ENCODE measurements around the gene DHX34.

The DHX34 gene

GRCh38 chr19:47414469-47414868, 65.4 kb downstream of the DHX34 start:
- no peaks in the 10 kb centered on the region for H3K4me1 ChIP-seq
- no peaks in the 10 kb centered on the region for H3K9me3 ChIP-seq (ENCODE audit: control insufficient read depth, low read length)
- no peak overlapping the region for H3K27ac ChIP-seq
- H3K4me2 ChIP-seq (ENCODE audit: low read length) = no peak overlapping the region
- no peaks in the 10 kb centered on the region for H3K79me2 ChIP-seq
- H3K4me3 ChIP-seq (ENCODE audit: low read depth, low read length) = no peak overlapping the region
- no peak for TF ChIP-seq CTCF (IDR thresholded peaks at IDR 0.05)
- H3K27me3 ChIP-seq (ENCODE audit: control insufficient read depth, insufficient read depth, low read length) = no peaks in the 10 kb centered on the region
- no peak overlapping the region for H3K9ac ChIP-seq
- H2AFZ ChIP-seq = no peak overlapping the region
- no peaks in the 10 kb centered on the region for H3K36me3 ChIP-seq (ENCODE audit: control insufficient read depth, insufficient read depth, low read length)

GRCh38 chr19:47415953-47416642, 67.0 kb downstream of the DHX34 start:
- Histone ChIP-seq H3K9ac (no peak overlapping the region), H3K4me3 (ENCODE audit: low read depth, low read length) (no peak overlapping the region), H3K36me3 (ENCODE audit: control insufficient read depth, insufficient read depth, low read length) (no peaks in the 10 kb centered on the region), H3K9me3 (ENCODE audit: control insufficient read depth, low read length) (no peaks in the 10 kb centered on the region), H3K79me2 (no peaks in the 10 kb centered on the region), H3K27me3 (ENCODE audit: control insufficient read depth, insufficient read depth, low read length) (peaks cover 7% of the 10 kb centered on the region), H3K4me1 (no peaks in the 10 kb centered on the region), H3K27ac (no peak overlapping the region), H2AFZ (no peak overlapping the region), H3K4me2 (ENCODE audit: low read length) (no peak overlapping the region)
- TF ChIP-seq CTCF (IDR thresholded peaks at IDR 0.05) = no peak

GRCh38 chr19:47416643-47416985, 67.5 kb downstream of the DHX34 start:
- H3K27me3 ChIP-seq (ENCODE audit: control insufficient read depth, insufficient read depth, low read length) = peaks cover 11% of the 10 kb centered on the region
- H3K4me2 ChIP-seq (ENCODE audit: low read length) = no peak overlapping the region
- no peak overlapping the region for H3K4me3 ChIP-seq (ENCODE audit: low read depth, low read length)
- H3K9ac ChIP-seq = no peak overlapping the region
- no peaks in the 10 kb centered on the region for H3K9me3 ChIP-seq (ENCODE audit: control insufficient read depth, low read length)
- no peaks in the 10 kb centered on the region for H3K4me1 ChIP-seq
- no peak for TF ChIP-seq CTCF (IDR thresholded peaks at IDR 0.05)
- H3K79me2 ChIP-seq = no peaks in the 10 kb centered on the region
- H3K27ac ChIP-seq = no peak overlapping the region
- no peaks in the 10 kb centered on the region for H3K36me3 ChIP-seq (ENCODE audit: control insufficient read depth, insufficient read depth, low read length)
- H2AFZ ChIP-seq = no peak overlapping the region

- no peak for TF ChIP-seq CTCF (IDR thresholded peaks at IDR 0.05)
- no peak overlapping the region for H3K27ac ChIP-seq
- no peak overlapping the region for H3K9ac ChIP-seq
- H3K4me3 ChIP-seq (ENCODE audit: low read depth, low read length) = no peak overlapping the region
- no peaks in the 10 kb centered on the region for H3K36me3 ChIP-seq (ENCODE audit: control insufficient read depth, insufficient read depth, low read length)
- H3K9me3 ChIP-seq (ENCODE audit: control insufficient read depth, low read length) = no peaks in the 10 kb centered on the region
- H3K27me3 ChIP-seq (ENCODE audit: control insufficient read depth, insufficient read depth, low read length) = peaks cover 11% of the 10 kb centered on the region
- H3K4me2 ChIP-seq (ENCODE audit: low read length) = no peak overlapping the region
- H3K79me2 ChIP-seq = no peaks in the 10 kb centered on the region
- no peaks in the 10 kb centered on the region for H3K4me1 ChIP-seq
- no peak overlapping the region for H2AFZ ChIP-seq
These were observed 68.1 kb downstream of the DHX34 start for GRCh38 chr19:47417107-47417745.
